Measurements from ENCODE around the gene KMT2B. TPM values are rescaled to one million over a fixed set of nuclear protein-coding genes. Genes with fewer than 3 reads are reported as not detected.

The KMT2B gene
- total and polyA plus RNA-seq, 2 experiments from 2014 or later, result 15.8 to 49.8 TPM

Other genes starting within 250 kb of the KMT2B start
- not detected in 2 replicates for gene KRTDAP, start 227.5 kb upstream of the KMT2B start, total RNA-seq (2014; rRNA removed; shearing (Covaris generic))
- 1.6 and 2.7 TPM in 2 replicates for gene KRTDAP, start 227.5 kb upstream of the KMT2B start, polyA plus RNA-seq (2016; fragmentation: Nextera tagmentation; extraction: Ambion mirVana)
- 259 and 276 TPM in 2 replicates for gene DMKN, start 204.4 kb upstream of the KMT2B start, total RNA-seq (2014; rRNA removed; shearing (Covaris generic))
- gene DMKN, start 204.4 kb upstream of the KMT2B start, polyA plus RNA-seq (2016; fragmentation: Nextera tagmentation; extraction: Ambion mirVana), result 569 and 615 TPM in 2 replicates
- gene SBSN, start 189.7 kb upstream of the KMT2B start, total RNA-seq (2014; rRNA removed; shearing (Covaris generic)), result not detected in 2 replicates
- 0.39 and 0.42 TPM in 2 replicates for gene SBSN, start 189.7 kb upstream of the KMT2B start, polyA plus RNA-seq (2016; fragmentation: Nextera tagmentation; extraction: Ambion mirVana)
- gene GAPDHS, start 184.5 kb upstream of the KMT2B start, total RNA-seq (2014; rRNA removed; shearing (Covaris generic)), result not detected in 2 replicates
- 0.21 TPM in 1 of 2 replicates, not detected in the other for gene GAPDHS, start 184.5 kb upstream of the KMT2B start, polyA plus RNA-seq (2016; fragmentation: Nextera tagmentation; extraction: Ambion mirVana)
- gene TMEM147, start 172.4 kb upstream of the KMT2B start, total RNA-seq (2014; rRNA removed; shearing (Covaris generic)), result 164 and 170 TPM in 2 replicates
- gene TMEM147, start 172.4 kb upstream of the KMT2B start, polyA plus RNA-seq (2016; fragmentation: Nextera tagmentation; extraction: Ambion mirVana), result 272 TPM in 2 replicates
- 0.62 and 0.63 TPM in 2 replicates for gene ATP4A, start 154.3 kb upstream of the KMT2B start, total RNA-seq (2014; rRNA removed; shearing (Covaris generic))
- gene ATP4A, start 154.3 kb upstream of the KMT2B start, polyA plus RNA-seq (2016; fragmentation: Nextera tagmentation; extraction: Ambion mirVana), result 0.61 and 1.0 TPM in 2 replicates
- gene PMIS2, start 131.8 kb upstream of the KMT2B start, total RNA-seq (2014; rRNA removed; shearing (Covaris generic)), result not detected in 2 replicates
- not detected in 2 replicates for gene PMIS2, start 131.8 kb upstream of the KMT2B start, polyA plus RNA-seq (2016; fragmentation: Nextera tagmentation; extraction: Ambion mirVana)
- gene HAUS5, start 105.3 kb upstream of the KMT2B start, total RNA-seq (2014; rRNA removed; shearing (Covaris generic)), result 17.9 and 21.9 TPM in 2 replicates
- 22.3 and 23.2 TPM in 2 replicates for gene HAUS5, start 105.3 kb upstream of the KMT2B start, polyA plus RNA-seq (2016; fragmentation: Nextera tagmentation; extraction: Ambion mirVana)
- gene RBM42, start 89.0 kb upstream of the KMT2B start, total RNA-seq (2014; rRNA removed; shearing (Covaris generic)), result 58.3 and 74.7 TPM in 2 replicates
- 78.2 and 82.9 TPM in 2 replicates for gene RBM42, start 89.0 kb upstream of the KMT2B start, polyA plus RNA-seq (2016; fragmentation: Nextera tagmentation; extraction: Ambion mirVana)
- gene ETV2, start 76.3 kb upstream of the KMT2B start, total RNA-seq (2014; rRNA removed; shearing (Covaris generic)), result 0.87 TPM in 1 of 2 replicates, not detected in the other
- gene ETV2, start 76.3 kb upstream of the KMT2B start, polyA plus RNA-seq (2016; fragmentation: Nextera tagmentation; extraction: Ambion mirVana), result 1.5 and 1.7 TPM in 2 replicates
- gene COX6B1, start 69.7 kb upstream of the KMT2B start, total RNA-seq (2014; rRNA removed; shearing (Covaris generic)), result 564 and 722 TPM in 2 replicates
- 1,532 and 1,702 TPM in 2 replicates for gene COX6B1, start 69.7 kb upstream of the KMT2B start, polyA plus RNA-seq (2016; fragmentation: Nextera tagmentation; extraction: Ambion mirVana)
- 0.42 TPM in 1 of 2 replicates, not detected in the other for gene UPK1A, start 51.5 kb upstream of the KMT2B start, total RNA-seq (2014; rRNA removed; shearing (Covaris generic))
- 1.0 and 1.5 TPM in 2 replicates for gene UPK1A, start 51.5 kb upstream of the KMT2B start, polyA plus RNA-seq (2016; fragmentation: Nextera tagmentation; extraction: Ambion mirVana)
- gene ZBTB32, start 13.4 kb upstream of the KMT2B start, total RNA-seq (2014; rRNA removed; shearing (Covaris generic)), result 1.8 TPM in 1 of 2 replicates, not detected in the other
- 0.45 and 0.65 TPM in 2 replicates for gene ZBTB32, start 13.4 kb upstream of the KMT2B start, polyA plus RNA-seq (2016; fragmentation: Nextera tagmentation; extraction: Ambion mirVana)
- 7.8 and 14.4 TPM in 2 replicates for gene IGFLR1, start 24.4 kb downstream of the KMT2B start, total RNA-seq (2014; rRNA removed; shearing (Covaris generic))
- gene IGFLR1, start 24.4 kb downstream of the KMT2B start, polyA plus RNA-seq (2016; fragmentation: Nextera tagmentation; extraction: Ambion mirVana), result 17.8 and 18.1 TPM in 2 replicates
- 13.1 and 14.3 TPM in 2 replicates for gene U2AF1L4, start 27.4 kb downstream of the KMT2B start, total RNA-seq (2014; rRNA removed; shearing (Covaris generic))
- 20.0 and 23.7 TPM in 2 replicates for gene U2AF1L4, start 27.4 kb downstream of the KMT2B start, polyA plus RNA-seq (2016; fragmentation: Nextera tagmentation; extraction: Ambion mirVana)
- 18.5 and 20.6 TPM in 2 replicates for gene PSENEN, start 27.6 kb downstream of the KMT2B start, total RNA-seq (2014; rRNA removed; shearing (Covaris generic))
- gene PSENEN, start 27.6 kb downstream of the KMT2B start, polyA plus RNA-seq (2016; fragmentation: Nextera tagmentation; extraction: Ambion mirVana), result 175 and 197 TPM in 2 replicates
- 6.8 and 7.1 TPM in 2 replicates for gene LIN37, start 30.6 kb downstream of the KMT2B start, total RNA-seq (2014; rRNA removed; shearing (Covaris generic))
- gene LIN37, start 30.6 kb downstream of the KMT2B start, polyA plus RNA-seq (2016; fragmentation: Nextera tagmentation; extraction: Ambion mirVana), result 4.3 and 8.3 TPM in 2 replicates
- gene HSPB6, start 39.0 kb downstream of the KMT2B start, total RNA-seq (2014; rRNA removed; shearing (Covaris generic)), result 0.27 and 0.87 TPM in 2 replicates
- gene HSPB6, start 39.0 kb downstream of the KMT2B start, polyA plus RNA-seq (2016; fragmentation: Nextera tagmentation; extraction: Ambion mirVana), result 3.2 and 3.9 TPM in 2 replicates
- 14.7 and 28.0 TPM in 2 replicates for gene PROSER3, start 40.2 kb downstream of the KMT2B start, total RNA-seq (2014; rRNA removed; shearing (Covaris generic))
- 21.8 and 24.1 TPM in 2 replicates for gene PROSER3, start 40.2 kb downstream of the KMT2B start, polyA plus RNA-seq (2016; fragmentation: Nextera tagmentation; extraction: Ambion mirVana)
- 17.7 and 22.1 TPM in 2 replicates for gene ARHGAP33, start 57.6 kb downstream of the KMT2B start, total RNA-seq (2014; rRNA removed; shearing (Covaris generic))
- gene ARHGAP33, start 57.6 kb downstream of the KMT2B start, polyA plus RNA-seq (2016; fragmentation: Nextera tagmentation; extraction: Ambion mirVana), result 10.3 and 11.6 TPM in 2 replicates
- gene PRODH2, start 94.8 kb downstream of the KMT2B start, total RNA-seq (2014; rRNA removed; shearing (Covaris generic)), result not detected in 2 replicates
- not detected in 2 replicates for gene PRODH2, start 94.8 kb downstream of the KMT2B start, polyA plus RNA-seq (2016; fragmentation: Nextera tagmentation; extraction: Ambion mirVana)
- gene NPHS1, start 134.5 kb downstream of the KMT2B start, total RNA-seq (2014; rRNA removed; shearing (Covaris generic)), result 0.58 and 1.0 TPM in 2 replicates
- 0.47 and 1.3 TPM in 2 replicates for gene NPHS1, start 134.5 kb downstream of the KMT2B start, polyA plus RNA-seq (2016; fragmentation: Nextera tagmentation; extraction: Ambion mirVana)
- 9.9 and 13.1 TPM in 2 replicates for gene KIRREL2, start 138.9 kb downstream of the KMT2B start, total RNA-seq (2014; rRNA removed; shearing (Covaris generic))
- gene KIRREL2, start 138.9 kb downstream of the KMT2B start, polyA plus RNA-seq (2016; fragmentation: Nextera tagmentation; extraction: Ambion mirVana), result 3.6 and 3.8 TPM in 2 replicates
- 28.2 and 30.2 TPM in 2 replicates for gene APLP1, start 150.6 kb downstream of the KMT2B start, total RNA-seq (2014; rRNA removed; shearing (Covaris generic))
- 36.0 and 39.0 TPM in 2 replicates for gene APLP1, start 150.6 kb downstream of the KMT2B start, polyA plus RNA-seq (2016; fragmentation: Nextera tagmentation; extraction: Ambion mirVana)
- gene NFKBID, start 182.5 kb downstream of the KMT2B start, total RNA-seq (2014; rRNA removed; shearing (Covaris generic)), result 8.7 and 15.7 TPM in 2 replicates
- 10.5 and 12.1 TPM in 2 replicates for gene NFKBID, start 182.5 kb downstream of the KMT2B start, polyA plus RNA-seq (2016; fragmentation: Nextera tagmentation; extraction: Ambion mirVana)
- gene HCST, start 184.5 kb downstream of the KMT2B start, total RNA-seq (2014; rRNA removed; shearing (Covaris generic)), result not detected in 2 replicates
- gene HCST, start 184.5 kb downstream of the KMT2B start, polyA plus RNA-seq (2016; fragmentation: Nextera tagmentation; extraction: Ambion mirVana), result 2.1 and 6.7 TPM in 2 replicates
- not detected in 2 replicates for gene TYROBP, start 190.3 kb downstream of the KMT2B start, total RNA-seq (2014; rRNA removed; shearing (Covaris generic))
- gene TYROBP, start 190.3 kb downstream of the KMT2B start, polyA plus RNA-seq (2016; fragmentation: Nextera tagmentation; extraction: Ambion mirVana), result 0.99 TPM in 1 of 2 replicates, not detected in the other
- gene LRFN3, start 218.4 kb downstream of the KMT2B start, total RNA-seq (2014; rRNA removed; shearing (Covaris generic)), result 15.1 and 18.2 TPM in 2 replicates
- gene LRFN3, start 218.4 kb downstream of the KMT2B start, polyA plus RNA-seq (2016; fragmentation: Nextera tagmentation; extraction: Ambion mirVana), result 5.8 and 6.0 TPM in 2 replicates